SU-DHL-6 (cell line): ENCODE results near the gene ID3.

Source experiments
- H2AFZ ChIP-seq: fragments of 200-600 bp; sonication (generic); 2 replicates; pipeline ENCODE4 v1.6.1; 2014; ENCODE audit warnings: low read depth, mild to moderate bottlenecking, moderate library complexity, mixed read lengths, antibody characterized with exemption, low read length; ENCODE audit not compliant: severe bottlenecking
- H3F3A ChIP-seq: fragments of 200-600 bp; shearing (Covaris generic); 2 replicates; pipeline ENCODE4 v1.6.0; 2016; ENCODE audit warnings: antibody characterized with exemption, mild to moderate bottlenecking; ENCODE audit not compliant: insufficient read depth
- H3K27ac ChIP-seq: fragments of 200-600 bp; sonication (generic); 2 replicates; pipeline ENCODE4 v1.5.1; 2016; ENCODE audit warnings: low read depth, mild to moderate bottlenecking, low read length, moderate library complexity, mixed read lengths
- H3K27me3 ChIP-seq: fragments of 200-600 bp; sonication (generic), shearing (Covaris generic); 2 replicates; pipeline ENCODE4 v1.6.0; 2014; ENCODE audit warnings: mild to moderate bottlenecking, low read length
- H3K36me3 ChIP-seq: fragments of 200-600 bp; sonication (generic); 2 replicates; pipeline ENCODE4 v1.6.1; 2014; ENCODE audit warnings: mild to moderate bottlenecking, low read length, mixed read lengths
- H3K4me2 ChIP-seq: fragments of 300-600, 200-600 bp; shearing (Covaris generic), sonication (generic); 2 replicates; pipeline ENCODE4 v1.6.0; 2014; ENCODE audit warnings: low read length, low read depth, mild to moderate bottlenecking; ENCODE audit not compliant: poor library complexity, severe bottlenecking
- H3K4me3 ChIP-seq: fragments of 200-600 bp; sonication (generic); 2 replicates; pipeline ENCODE4 v1.5.1; 2014; ENCODE audit warnings: antibody characterized with exemption, low read length, mild to moderate bottlenecking, mixed read lengths; ENCODE audit not compliant: insufficient read depth, poor library complexity, severe bottlenecking
- H3K79me2 ChIP-seq: fragments of 200-600 bp; sonication (generic); 2 replicates; pipeline ENCODE4 v1.6.1; 2014; ENCODE audit warnings: mild to moderate bottlenecking, low read length, moderate library complexity; ENCODE audit not compliant: insufficient read depth
- H3K9ac ChIP-seq: fragments of 200-600 bp; sonication (generic); 2 replicates; pipeline ENCODE4 v1.7.0; 2014; ENCODE audit warnings: mild to moderate bottlenecking, low read length
- H3K9me2 ChIP-seq: fragments of 200-600 bp; sonication (generic); replicated peaks from 2 replicates; pipeline ENCODE4 v1.6.1; 2014; ENCODE audit warnings: low read length; ENCODE audit not compliant: insufficient read depth
- H3K9me3 ChIP-seq: fragments of 200-600 bp; sonication (generic); 2 replicates; pipeline ENCODE4 v1.6.1; 2014; ENCODE audit warnings: low read length, mixed read lengths; ENCODE audit not compliant: insufficient read depth
- H4K20me1 ChIP-seq: fragments of 200-600 bp; sonication (generic); 2 replicates; pipeline ENCODE4 v1.6.1; 2014; ENCODE audit warnings: low read depth, mild to moderate bottlenecking, antibody characterized with exemption, low read length, moderate library complexity, mixed read lengths
- CTCF ChIP-seq: fragments of 200-600 bp; sonication (generic); IDR thresholded peaks from one replicate; pipeline ENCODE4 v1.5.1; 2017; ENCODE audit warnings: antibody characterized with exemption, mild to moderate bottlenecking, low read length, moderate library complexity; ENCODE audit not compliant: insufficient read depth, poor library complexity, severe bottlenecking
- EZH2phosphoT487 ChIP-seq: fragments of 200-600 bp; sonication (generic), shearing (Covaris generic); conservative IDR thresholded peaks from 2 replicates; pipeline ENCODE4 v1.6.1; 2018; ENCODE audit warnings: mild to moderate bottlenecking, antibody characterized with exemption, low read length, moderate library complexity, mixed read lengths

ID3 gene

GRCh38 chr1:23598424-23598823, 39.1 kb upstream of the ID3 start:
- H3K4me2 ChIP-seq, result no peak overlapping the region
- H3K4me3 ChIP-seq, result no peak overlapping the region
- H3K9me3 ChIP-seq, result no peaks in the 10 kb centered on the region
- H3K27ac ChIP-seq, result no peak overlapping the region
- H3F3A ChIP-seq, result peaks cover 23% of the 10 kb centered on the region
- no peaks in the 10 kb centered on the region for H4K20me1 ChIP-seq
- H3K27me3 ChIP-seq, result no peaks in the 10 kb centered on the region
- H3K79me2 ChIP-seq, result no peaks in the 10 kb centered on the region
- no peaks in the 10 kb centered on the region for H3K9me2 ChIP-seq
- no peak overlapping the region for H2AFZ ChIP-seq
- H3K36me3 ChIP-seq, result no peaks in the 10 kb centered on the region
- no peak for TF ChIP-seq CTCF
- no peak for TF ChIP-seq EZH2phosphoT487
- no peak overlapping the region for H3K9ac ChIP-seq

- Histone ChIP-seq H3K4me2 (no peak overlapping the region), H3K9me3 (no peaks in the 10 kb centered on the region), H3F3A (peaks cover 29% of the 10 kb centered on the region), H3K27ac (no peak overlapping the region), H3K9ac (no peak overlapping the region), H4K20me1 (no peaks in the 10 kb centered on the region), H3K36me3 (no peaks in the 10 kb centered on the region), H3K9me2 (no peaks in the 10 kb centered on the region), H2AFZ (no peak overlapping the region), H3K4me3 (no peak overlapping the region), H3K27me3 (no peaks in the 10 kb centered on the region), H3K79me2 (no peaks in the 10 kb centered on the region)
- TF ChIP-seq CTCF (no peak), EZH2phosphoT487 (no peak)
These were observed 38.5 kb upstream of the ID3 start for GRCh38 chr1:23597635-23598388.

- no peaks in the 10 kb centered on the region for H3K36me3 ChIP-seq
- no peak overlapping the region for H3K4me2 ChIP-seq
- no peak overlapping the region for H2AFZ ChIP-seq
- no peak overlapping the region for H3K27ac ChIP-seq
- no peaks in the 10 kb centered on the region for H3K27me3 ChIP-seq
- no peak overlapping the region for H3K4me3 ChIP-seq
- no peaks in the 10 kb centered on the region for H3K79me2 ChIP-seq
- no peak for TF ChIP-seq EZH2phosphoT487
- no peaks in the 10 kb centered on the region for H3K9me2 ChIP-seq
- no peaks in the 10 kb centered on the region for H3K9me3 ChIP-seq
- no peaks in the 10 kb centered on the region for H4K20me1 ChIP-seq
- peaks cover 32% of the 10 kb centered on the region for H3F3A ChIP-seq
- no peak overlapping the region for H3K9ac ChIP-seq
These were observed 37.4 kb upstream of the ID3 start for GRCh38 chr1:23596382-23597358.
